GM13976 (cell line): ENCODE measurements around the gene SMARCD1.

Experiments
- DNase-seq: peaks from one replicate; pipeline ENCODE4 v3.0.0; 2012; ENCODE audit warnings: low spot score
- CTCF ChIP-seq: IDR thresholded peaks from 2 replicates; pipeline ENCODE4 v1.5.1; 2012; ENCODE audit warnings: borderline replicate concordance, mild to moderate bottlenecking; ENCODE audit not compliant: insufficient read depth; ENCODE audit errors: extremely low read depth, missing control alignments, control extremely low read depth
- in situ Hi-C: fragments of 300-500 bp; cut with MboI; formaldehyde crosslinking; loops from one replicate; pipeline ENCODE4 v1.12.0; 2022; ENCODE audit warnings: low sequenced_read_pairs, mixed read lengths, inconsistent platforms; ENCODE audit not compliant: unreplicated experiment

Gene SMARCD1

GRCh38 chr12:50075808-50076170 is 9.4 kb upstream of the SMARCD1 start:
- no peak for DNase-seq
- TF ChIP-seq CTCF, result no peak
- in situ Hi-C loops, result no loop called here

GRCh38 chr12:50077099-50077498 is 8.0 kb upstream of the SMARCD1 start:
- in situ Hi-C loops, result no loop called here
- DNase-seq, result no peak
- no peak for TF ChIP-seq CTCF

GRCh38 chr12:50078281-50078680 is 6.9 kb upstream of the SMARCD1 start:
- in situ Hi-C loops, result no loop called here
- no peak for TF ChIP-seq CTCF

GRCh38 chr12:50079771-50080170 is 5.4 kb upstream of the SMARCD1 start:
- no peak for TF ChIP-seq CTCF
- in situ Hi-C loops, result loop anchor here (5.0 kb wide), 1 partner anchor 93 kb away; no protein-coding TSS in a partner anchor
- DNase-seq, result no peak

More at GRCh38 chr12:50078281-50078680, 6.9 kb upstream of the SMARCD1 start:
- DNase-seq, result no peak

GRCh38 chr12:50081096-50081808 is 3.9 kb upstream of the SMARCD1 start:
- in situ Hi-C loops, result loop anchor here (5.0 kb wide), 1 partner anchor 91 kb away; no protein-coding TSS in a partner anchor

GRCh38 chr12:50082644-50083043 is 2.5 kb upstream of the SMARCD1 start:
- in situ Hi-C loops, result loop anchor here (5.0 kb wide), 1 partner anchor 90 kb away; no protein-coding TSS in a partner anchor
- no peak for DNase-seq
- no peak for TF ChIP-seq CTCF

More at GRCh38 chr12:50081096-50081808, 3.9 kb upstream of the SMARCD1 start:
- DNase-seq, result no peak
- TF ChIP-seq CTCF, result no peak
